NT2/D1 (cell line): ENCODE results near the gene PCDHGC3.

Source experiments
- SUZ12 ChIP-seq: IDR thresholded peaks from 2 replicates; pipeline ENCODE4 v1.6.1; 2011; ENCODE audit not compliant: insufficient read length, insufficient read depth; ENCODE audit errors: extremely low read depth
- YY1 ChIP-seq: IDR thresholded peaks from 2 replicates; pipeline ENCODE4 v1.6.1; 2011; ENCODE audit not compliant: insufficient read length, insufficient read depth
- ZNF274 ChIP-seq: IDR thresholded peaks from 2 replicates; pipeline ENCODE4 v1.6.1; 2011; ENCODE audit warnings: mild to moderate bottlenecking, low read depth, low read length

GRCh38 chr5:141511771-141512325 lies 36.1 kb downstream of the PCDHGC3 start:
- TF ChIP-seq ZNF274 (no peak), YY1 (no peak), SUZ12 (no peak)
